ENCODE results near the gene DHRS7.

DHRS7 gene

GRCh38 chr14:60164712-60165546 lies at the start of gene DHRS7:
Gene DHRS7 (minus strand): TSS chr14:60165398. CDS start chr14:60165309, 89 bp downstream.
- peak; percentile 60 to 72 for DNase-seq

- DNase-seq = no peak
These were observed 49.4 kb upstream of the DHRS7 start for GRCh38 chr14:60214415-60215126.

- DNase-seq = no peak
These were observed 48.8 kb upstream of the DHRS7 start for GRCh38 chr14:60214003-60214402.

GRCh38 chr14:60212503-60213371 lies 47.5 kb upstream of the DHRS7 start:
- DNase-seq = no peak

GRCh38 chr14:60211153-60211552 lies 46.0 kb upstream of the DHRS7 start:
- no peak for DNase-seq

- no peak for DNase-seq
These were observed 45.5 kb upstream of the DHRS7 start for GRCh38 chr14:60210703-60211102.

GRCh38 chr14:60206837-60207533 lies 41.8 kb upstream of the DHRS7 start:
- DNase-seq = peak in 1 of 2 experiments; percentile 7

GRCh38 chr14:60206249-60206670 lies 41.1 kb upstream of the DHRS7 start:
- DNase-seq = no peak

- DNase-seq = no peak
These were observed 39.9 kb upstream of the DHRS7 start for GRCh38 chr14:60204843-60205774.

GRCh38 chr14:60204104-60204842 lies 39.1 kb upstream of the DHRS7 start:
- DNase-seq = no peak

GRCh38 chr14:60199321-60199720 lies 34.1 kb upstream of the DHRS7 start:
- DNase-seq = no peak

GRCh38 chr14:60197629-60198303 lies 32.6 kb upstream of the DHRS7 start:
- DNase-seq = peak in 1 of 2 experiments; percentile 2

GRCh38 chr14:60196291-60196690 lies 31.1 kb upstream of the DHRS7 start:
- peak in 1 of 2 experiments; percentile 2 for DNase-seq

- DNase-seq = no peak
These were observed 30.1 kb upstream of the DHRS7 start for GRCh38 chr14:60195179-60195810.

GRCh38 chr14:60189923-60190840 lies 25.0 kb upstream of the DHRS7 start:
- no peak for DNase-seq

GRCh38 chr14:60188696-60189095 lies 23.5 kb upstream of the DHRS7 start:
- no peak for DNase-seq

GRCh38 chr14:60188115-60188514 lies 22.9 kb upstream of the DHRS7 start:
- DNase-seq = peak; percentile 25 to 54

GRCh38 chr14:60184905-60185555 lies 19.8 kb upstream of the DHRS7 start:
- no peak for DNase-seq
